Measurements from ENCODE around the gene TRMO. TPM values are rescaled to one million over a fixed set of nuclear protein-coding genes. Genes with fewer than 3 reads are reported as not detected.

Gene TRMO
- total and polyA plus RNA-seq, 2 donors (not counting 1 experiment from before 2014, with no cell fraction given): 12.9 to 15.8 TPM

GRCh38 chr9:97895211-97895610 is 27.1 kb downstream of the TRMO start:
- Histone ChIP-seq H3K4me2 (ENCODE audit: extremely low read depth, insufficient read depth, low read length) (no peak overlapping the region), H4K20me1 (ENCODE audit: control insufficient read depth, extremely low read depth, insufficient read depth, low read length) (no peaks in the 10 kb centered on the region), H3K4me1 (ENCODE audit: control insufficient read depth, extremely low read depth, insufficient read depth, low read length) (peaks cover 2% of the 10 kb centered on the region)

DNA sequence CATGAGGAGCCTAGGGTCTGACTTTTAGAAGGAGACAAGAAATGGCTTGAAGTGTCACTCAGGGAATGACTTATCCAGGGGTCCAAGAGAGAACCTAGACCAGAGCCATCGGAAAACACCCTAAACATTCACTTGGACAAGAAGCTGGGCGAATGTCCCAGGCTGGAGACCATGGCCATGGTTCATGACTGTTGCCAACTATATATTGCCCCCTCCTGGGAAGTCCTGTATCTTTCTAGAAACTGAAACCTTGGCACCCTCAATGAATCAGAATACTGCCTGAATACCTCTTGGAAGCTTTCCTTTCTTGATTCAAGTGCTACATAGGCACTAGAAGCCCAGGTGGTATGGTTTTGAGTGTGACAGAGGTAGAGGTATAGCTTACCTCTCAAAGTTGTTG is 29.9 kb downstream of the TRMO start:
- Histone ChIP-seq H3K36me3 (ENCODE audit: control insufficient read depth, insufficient read depth, low read length) (no peaks in the 10 kb centered on the region), H2AFZ (ENCODE audit: low read length) (no peak overlapping the region), H3K9ac (ENCODE audit: insufficient read depth, low read length) (no peak overlapping the region), H3K27me3 (ENCODE audit: control insufficient read depth, insufficient read depth, low read length) (no peaks in the 10 kb centered on the region), H3K79me2 (ENCODE audit: control insufficient read depth, insufficient read depth, low read length) (no peaks in the 10 kb centered on the region), H3K4me2 (ENCODE audit: extremely low read depth, insufficient read depth, low read length) (no peak overlapping the region), H3K4me1 (ENCODE audit: control insufficient read depth, extremely low read depth, insufficient read depth, low read length) (no peaks in the 10 kb centered on the region), H3K27ac (ENCODE audit: insufficient read depth, low read length) (no peak overlapping the region), H3K4me3 (replicated peaks in 1 of 4; ENCODE audit: control extremely low read depth in 1 of 4, insufficient read depth in 1 of 4, low read depth in 3 of 4, low read length in 4 of 4) (no peak overlapping the region), H3K9me3 (ENCODE audit: control insufficient read depth, insufficient read depth, low read depth, low read length) (no peaks in the 10 kb centered on the region), H4K20me1 (ENCODE audit: control insufficient read depth, extremely low read depth, insufficient read depth, low read length) (no peaks in the 10 kb centered on the region)
- TF ChIP-seq EZH2 (IDR thresholded peaks at IDR 0.05; ENCODE audit: low read length, missing control alignments): no peak
- TF ChIP-seq CTCF (conservative IDR thresholded peaks at IDR 0.05 in 1 of 2, IDR thresholded peaks at IDR 0.05 in 1 of 2; ENCODE audit: low read depth in 1 of 2, low read length in 2 of 2): no peak
- DNase-seq (ENCODE audit: low read depth in 2 of 2): no peak

More at GRCh38 chr9:97895211-97895610, 27.1 kb downstream of the TRMO start:
- Histone ChIP-seq H3K4me3 (replicated peaks in 1 of 4; ENCODE audit: control extremely low read depth in 1 of 4, insufficient read depth in 1 of 4, low read depth in 3 of 4, low read length in 4 of 4) (no peak overlapping the region), H3K27ac (ENCODE audit: insufficient read depth, low read length) (no peak overlapping the region), H3K79me2 (ENCODE audit: control insufficient read depth, insufficient read depth, low read length) (no peaks in the 10 kb centered on the region), H3K9me3 (ENCODE audit: control insufficient read depth, insufficient read depth, low read depth, low read length) (no peaks in the 10 kb centered on the region), H2AFZ (ENCODE audit: low read length) (no peak overlapping the region), H3K36me3 (ENCODE audit: control insufficient read depth, insufficient read depth, low read length) (no peaks in the 10 kb centered on the region), H3K9ac (ENCODE audit: insufficient read depth, low read length) (no peak overlapping the region), H3K27me3 (ENCODE audit: control insufficient read depth, insufficient read depth, low read length) (no peaks in the 10 kb centered on the region)
- TF ChIP-seq EZH2 (IDR thresholded peaks at IDR 0.05; ENCODE audit: low read length, missing control alignments): no peak
- TF ChIP-seq CTCF (conservative IDR thresholded peaks at IDR 0.05 in 1 of 2, IDR thresholded peaks at IDR 0.05 in 1 of 2; ENCODE audit: low read depth in 1 of 2, low read length in 2 of 2): no peak
- DNase-seq (ENCODE audit: low read depth in 2 of 2): no peak

- no peaks in the 10 kb centered on the region for H3K36me3 ChIP-seq (ENCODE audit: control insufficient read depth, insufficient read depth, low read length)
- no peak for DNase-seq (ENCODE audit: low read depth in 2 of 2)
- TF ChIP-seq EZH2 (IDR thresholded peaks at IDR 0.05; ENCODE audit: low read length, missing control alignments) (no peak), CTCF (conservative IDR thresholded peaks at IDR 0.05 in 1 of 2, IDR thresholded peaks at IDR 0.05 in 1 of 2; ENCODE audit: low read depth in 1 of 2, low read length in 2 of 2) (no peak)
- H3K4me1 ChIP-seq (ENCODE audit: control insufficient read depth, extremely low read depth, insufficient read depth, low read length): no peaks in the 10 kb centered on the region
- no peaks in the 10 kb centered on the region for H3K27me3 ChIP-seq (ENCODE audit: control insufficient read depth, insufficient read depth, low read length)
- no peak overlapping the region for H2AFZ ChIP-seq (ENCODE audit: low read length)
- H4K20me1 ChIP-seq (ENCODE audit: control insufficient read depth, extremely low read depth, insufficient read depth, low read length): no peaks in the 10 kb centered on the region
- H3K9ac ChIP-seq (ENCODE audit: insufficient read depth, low read length): no peak overlapping the region
- no peak overlapping the region for H3K27ac ChIP-seq (ENCODE audit: insufficient read depth, low read length)
- no peak overlapping the region for H3K4me2 ChIP-seq (ENCODE audit: extremely low read depth, insufficient read depth, low read length)
- H3K79me2 ChIP-seq (ENCODE audit: control insufficient read depth, insufficient read depth, low read length): no peaks in the 10 kb centered on the region
- no peak overlapping the region for H3K4me3 ChIP-seq (replicated peaks in 1 of 4; ENCODE audit: control extremely low read depth in 1 of 4, insufficient read depth in 1 of 4, low read depth in 3 of 4, low read length in 4 of 4)
- no peaks in the 10 kb centered on the region for H3K9me3 ChIP-seq (ENCODE audit: control insufficient read depth, insufficient read depth, low read depth, low read length)
Measured at GRCh38 chr9:97891736-97892135, 30.6 kb downstream of the TRMO start.
